ENCODE measurements around the gene ZBTB48. TPM values are rescaled to one million over a fixed set of nuclear protein-coding genes. Genes with fewer than 3 reads are reported as not detected.

ZBTB48 gene
- total RNA-seq, 1 donor from 2014 or later, result 9.1 TPM

GRCh38 chr1:6535214-6535613, 44.6 kb upstream of the ZBTB48 start:
- Histone ChIP-seq H3K27ac (no peak overlapping the region), H3K4me3 (no peak overlapping the region), H3K4me1 (no peaks in the 10 kb centered on the region), H3K36me3 (peaks cover 0 to 54% of the 10 kb centered on the region in 2 donors), H3K9me3 (no peaks in the 10 kb centered on the region), H3K27me3 (no peaks in the 10 kb centered on the region)
- no peak for TF ChIP-seq POLR2AphosphoS5 (IDR thresholded peaks at IDR 0.05; ENCODE audit: insufficient read depth in 1 of 2, low read depth in 1 of 2)
- TF ChIP-seq CTCF (IDR thresholded peaks at IDR 0.05), result no peak
- no peak for TF ChIP-seq POLR2A (IDR thresholded peaks at IDR 0.05)
- DNase-seq (ENCODE audit: extremely low spot score in 2 of 2), result no peak
- intact Hi-C loops (cut with DNase I), result no loop called here

- Histone ChIP-seq H3K27me3 (no peaks in the 10 kb centered on the region), H3K36me3 (peaks cover 0 to 54% of the 10 kb centered on the region in 2 donors), H3K9me3 (no peaks in the 10 kb centered on the region), H3K27ac (no peak overlapping the region), H3K4me3 (no peak overlapping the region), H3K4me1 (no peaks in the 10 kb centered on the region)
- intact Hi-C loops (cut with DNase I), result no loop called here
- DNase-seq (ENCODE audit: extremely low spot score in 2 of 2), result no peak
- TF ChIP-seq POLR2A (IDR thresholded peaks at IDR 0.05) (no peak), POLR2AphosphoS5 (IDR thresholded peaks at IDR 0.05; ENCODE audit: insufficient read depth in 1 of 2, low read depth in 1 of 2) (no peak), CTCF (IDR thresholded peaks at IDR 0.05) (no peak)
Measured at GRCh38 chr1:6536291-6536690, 43.5 kb upstream of the ZBTB48 start.

GRCh38 chr1:6538956-6539355, 40.8 kb upstream of the ZBTB48 start:
- H3K27me3 ChIP-seq, result no peaks in the 10 kb centered on the region
- H3K9me3 ChIP-seq, result no peaks in the 10 kb centered on the region
- no peak for DNase-seq (ENCODE audit: extremely low spot score in 2 of 2)
- no peaks in the 10 kb centered on the region for H3K4me1 ChIP-seq
- H3K4me3 ChIP-seq, result no peak overlapping the region
- H3K27ac ChIP-seq, result no peak overlapping the region
- peaks cover 0 to 54% of the 10 kb centered on the region in 2 donors for H3K36me3 ChIP-seq
- TF ChIP-seq POLR2A (IDR thresholded peaks at IDR 0.05) (no peak), POLR2AphosphoS5 (IDR thresholded peaks at IDR 0.05; ENCODE audit: insufficient read depth in 1 of 2, low read depth in 1 of 2) (no peak), CTCF (IDR thresholded peaks at IDR 0.05) (no peak)
- intact Hi-C loops (cut with DNase I), result no loop called here

GRCh38 chr1:6544831-6545230, 35.0 kb upstream of the ZBTB48 start:
- intact Hi-C loops (cut with DNase I), result no loop called here
- Histone ChIP-seq H3K27me3 (no peaks in the 10 kb centered on the region), H3K9me3 (no peaks in the 10 kb centered on the region), H3K4me1 (peaks cover 6% of the 10 kb centered on the region), H3K36me3 (peaks cover 0 to 79% of the 10 kb centered on the region in 2 donors), H3K27ac (no peak overlapping the region), H3K4me3 (no peak overlapping the region)
- DNase-seq (ENCODE audit: extremely low spot score in 2 of 2), result no peak
- TF ChIP-seq POLR2AphosphoS5 (IDR thresholded peaks at IDR 0.05; ENCODE audit: insufficient read depth in 1 of 2, low read depth in 1 of 2), result no peak
- no peak for TF ChIP-seq CTCF (IDR thresholded peaks at IDR 0.05)
- TF ChIP-seq POLR2A (IDR thresholded peaks at IDR 0.05), result no peak

GRCh38 chr1:6545276-6546112, 34.3 kb upstream of the ZBTB48 start:
- peaks cover 0 to 82% of the 10 kb centered on the region in 2 donors for H3K36me3 ChIP-seq

More at GRCh38 chr1:6545276-6546112, 34.3 kb upstream of the ZBTB48 start:
- Histone ChIP-seq H3K4me1 (peaks cover 6% of the 10 kb centered on the region), H3K27ac (no peak overlapping the region), H3K9me3 (no peaks in the 10 kb centered on the region), H3K27me3 (no peaks in the 10 kb centered on the region), H3K4me3 (no peak overlapping the region)
- intact Hi-C loops (cut with DNase I), result no loop called here
- TF ChIP-seq POLR2AphosphoS5 (IDR thresholded peaks at IDR 0.05; ENCODE audit: insufficient read depth in 1 of 2, low read depth in 1 of 2), result no peak
- no peak for TF ChIP-seq CTCF (IDR thresholded peaks at IDR 0.05)
- no peak for TF ChIP-seq POLR2A (IDR thresholded peaks at IDR 0.05)
- no peak for DNase-seq (ENCODE audit: extremely low spot score in 2 of 2)
